Sigmoid colon (tissue), 7 donors: ENCODE results near the gene NCSTN. TPM values are rescaled to one million over a fixed set of nuclear protein-coding genes. Genes with fewer than 3 reads are reported as not detected.

ENCODE experiments used
- DNase-seq: peaks from one replicate; pipeline ENCODE4 v3.0.0-alpha.2; 2019
- H3K27ac ChIP-seq, 4 donors: fragments of 200-600 bp; sonication (generic); one replicate each; pipeline ENCODE4 v1.5.1; 2016 to 2019; ENCODE audit warnings: mild to moderate bottlenecking in 1 of 4
- H3K27me3 ChIP-seq, 3 donors: fragments of 200-600 bp; sonication (generic); one replicate each; pipeline ENCODE4 v1.5.1; 2019; ENCODE audit warnings: mild to moderate bottlenecking in 1 of 3
- H3K36me3 ChIP-seq, 4 donors: fragments of 200-600 bp; sonication (generic); one replicate each; pipeline ENCODE4 v1.5.1; 2016 to 2019
- H3K4me1 ChIP-seq, 4 donors: fragments of 200-600 bp; sonication (generic); one replicate each; pipeline ENCODE4 v1.5.1; 2017 to 2019
- H3K4me3 ChIP-seq, 4 donors: fragments of 200-600 bp; sonication (generic); one replicate each; pipeline ENCODE4 v1.5.1; 2017 to 2019; ENCODE audit warnings: mild to moderate bottlenecking in 2 of 4, moderate library complexity in 1 of 4
- H3K9me3 ChIP-seq, 4 donors: fragments of 200-600 bp in 3 of 4; sonication (generic) in 3 of 4; one replicate each; pipeline versions ENCODE4 v1.5.1 to v1.6.1; 2013 to 2019
- EP300 ChIP-seq, 4 donors: sonication (generic); formaldehyde crosslinking; IDR thresholded peaks; one replicate each; pipeline ENCODE4 v1.6.1; 2017; ENCODE audit warnings: antibody characterized with exemption in 4 of 4
- POLR2A ChIP-seq, 2 donors: fragments of 450-650 bp; IDR thresholded peaks; one replicate each; pipeline ENCODE4 v1.6.1; 2016; ENCODE audit warnings: antibody characterized with exemption in 2 of 2, mild to moderate bottlenecking in 2 of 2, moderate library complexity in 2 of 2
- POLR2AphosphoS5 ChIP-seq, 4 donors: sonication (generic); formaldehyde crosslinking; IDR thresholded peaks; one replicate each; pipeline ENCODE4 v1.6.1; 2017; ENCODE audit warnings: antibody characterized with exemption in 4 of 4
- WGBS, 2 donors: extraction: QIAGEN DNeasy Blood & Tissue Kit; methylation state at CpG; one replicate each; pipeline ENCODE4 v1.1.7; 2013; 5-methylcytosine and 5-hydroxymethylcytosine counted together
- intact Hi-C: fragments of 100-400 bp; cut with DNase I; formaldehyde crosslinking; loops from one replicate; pipeline ENCODE4 v1.15.1; 2023
- polyA plus RNA-seq, 3 donors: library from polyadenylated mRNA; stranded (reverse); fragments of 200-250 nt; gene quantifications; one replicate each; pipeline ENCODE4 v1.2.3, GENCODE V29; 2013
- total RNA-seq, 4 donors: library from RNA; depleted of rRNA; stranded (reverse); fragments of >200 nt; gene quantifications; one replicate each; pipeline ENCODE4 v1.1.0, GENCODE V29; 2016
- TF ChIP-seq, protein P1 (sequence below), 4 experiments: fragments of 450-650 bp in 3 of 4; fragments of 200-600 bp in 1 of 4; IDR thresholded peaks; one replicate each; pipeline ENCODE4 v1.5.1; 2016 to 2019; ENCODE audit warnings: antibody characterized with exemption in 4 of 4, mild to moderate bottlenecking in 3 of 4, moderate library complexity in 2 of 4
- donor health status: healthy with polysubstance abuse.
- donor health status: Bipolar disorder and iron deficiency.
- donor health status: healthy.

The NCSTN gene
- total and polyA plus RNA-seq, 7 donors: 12.0 to 55.6 (median 32.9) TPM

- WGBS, 2 donors: 95 to 96% methylated on average over 6 of the region's 6 CpGs
- peaks cover 0 to 34% (median 21%) of the 10 kb centered on the region in 4 donors for H3K4me1 ChIP-seq
- intact Hi-C loops: loop anchor here (5.0 kb wide), 3 partner anchors 57 to 248 kb away; partner anchors contain the start of genes IGSF8, PEA15 and VANGL2
Measured at GRCh38 chr1:160344936-160345335, 1.8 kb downstream of the NCSTN start.

GRCh38 chr1:160346463-160346862 is 3.3 kb downstream of the NCSTN start:
- intact Hi-C loops: no loop called here
- Histone ChIP-seq H3K27ac (no peak overlapping the region), H3K36me3 (peaks cover 15 to 60% (median 25%) of the 10 kb centered on the region in 4 donors), H3K27me3 (no peaks in the 10 kb centered on the region), H3K9me3 (no peaks in the 10 kb centered on the region), H3K4me1 (peaks cover 0 to 22% (median 14%) of the 10 kb centered on the region in 4 donors), H3K4me3 (no peak overlapping the region)
- TF ChIP-seq, protein P1, sequence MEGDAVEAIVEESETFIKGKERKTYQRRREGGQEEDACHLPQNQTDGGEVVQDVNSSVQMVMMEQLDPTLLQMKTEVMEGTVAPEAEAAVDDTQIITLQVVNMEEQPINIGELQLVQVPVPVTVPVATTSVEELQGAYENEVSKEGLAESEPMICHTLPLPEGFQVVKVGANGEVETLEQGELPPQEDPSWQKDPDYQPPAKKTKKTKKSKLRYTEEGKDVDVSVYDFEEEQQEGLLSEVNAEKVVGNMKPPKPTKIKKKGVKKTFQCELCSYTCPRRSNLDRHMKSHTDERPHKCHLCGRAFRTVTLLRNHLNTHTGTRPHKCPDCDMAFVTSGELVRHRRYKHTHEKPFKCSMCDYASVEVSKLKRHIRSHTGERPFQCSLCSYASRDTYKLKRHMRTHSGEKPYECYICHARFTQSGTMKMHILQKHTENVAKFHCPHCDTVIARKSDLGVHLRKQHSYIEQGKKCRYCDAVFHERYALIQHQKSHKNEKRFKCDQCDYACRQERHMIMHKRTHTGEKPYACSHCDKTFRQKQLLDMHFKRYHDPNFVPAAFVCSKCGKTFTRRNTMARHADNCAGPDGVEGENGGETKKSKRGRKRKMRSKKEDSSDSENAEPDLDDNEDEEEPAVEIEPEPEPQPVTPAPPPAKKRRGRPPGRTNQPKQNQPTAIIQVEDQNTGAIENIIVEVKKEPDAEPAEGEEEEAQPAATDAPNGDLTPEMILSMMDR (IDR thresholded peaks at IDR 0.05): no peak
- TF ChIP-seq POLR2A (IDR thresholded peaks at IDR 0.05) (no peak), POLR2AphosphoS5 (IDR thresholded peaks at IDR 0.05) (no peak), EP300 (IDR thresholded peaks at IDR 0.05) (no peak)
- WGBS, 2 donors: 80 to 92% methylated on average over 10 of the region's 10 CpGs
- no peak for DNase-seq

More at GRCh38 chr1:160344936-160345335, 1.8 kb downstream of the NCSTN start:
- TF ChIP-seq, protein P1 (IDR thresholded peaks at IDR 0.05): no peak
- TF ChIP-seq POLR2A (IDR thresholded peaks at IDR 0.05): no peak
- no peak for TF ChIP-seq POLR2AphosphoS5 (IDR thresholded peaks at IDR 0.05)
- TF ChIP-seq EP300 (IDR thresholded peaks at IDR 0.05): no peak
- H3K27ac ChIP-seq: no peak overlapping the region
- H3K9me3 ChIP-seq: no peaks in the 10 kb centered on the region
- H3K4me3 ChIP-seq: no peak overlapping the region
- DNase-seq: no peak
- H3K27me3 ChIP-seq: no peaks in the 10 kb centered on the region
- peaks cover 5 to 47% (median 11%) of the 10 kb centered on the region in 4 donors for H3K36me3 ChIP-seq

DNA sequence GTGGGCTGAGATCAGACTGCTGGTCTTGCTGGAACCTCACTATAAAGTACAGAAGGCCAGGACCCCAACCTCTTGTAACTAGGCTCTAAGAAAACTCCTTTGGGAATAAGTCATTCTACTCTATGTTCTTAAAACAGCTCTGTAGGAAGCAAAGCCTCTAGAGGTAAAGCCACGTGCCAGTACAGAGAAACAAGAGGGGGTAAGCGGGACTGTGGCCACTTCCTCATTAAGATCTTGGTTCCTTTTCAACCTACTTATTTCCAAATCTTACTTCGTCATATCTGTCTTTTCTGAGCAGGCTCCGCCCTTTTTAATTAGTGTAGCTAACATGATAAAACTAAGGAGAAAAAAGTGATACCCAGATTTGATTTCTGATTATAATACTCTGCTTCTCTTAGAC is 3.8 kb downstream of the NCSTN start:
- DNase-seq: no peak
- intact Hi-C loops: no loop called here
- Histone ChIP-seq H3K4me1 (peaks cover 0 to 17% (median 10%) of the 10 kb centered on the region in 4 donors), H3K9me3 (no peaks in the 10 kb centered on the region), H3K27me3 (no peaks in the 10 kb centered on the region), H3K27ac (no peak overlapping the region), H3K4me3 (no peak overlapping the region), H3K36me3 (peaks cover 15 to 65% (median 30%) of the 10 kb centered on the region in 4 donors)
- 55 to 67% methylated on average over 4 of the region's 4 CpGs for WGBS, 2 donors
- no peak for TF ChIP-seq EP300 (IDR thresholded peaks at IDR 0.05)
- TF ChIP-seq, protein P1 (IDR thresholded peaks at IDR 0.05): no peak
- TF ChIP-seq POLR2AphosphoS5 (IDR thresholded peaks at IDR 0.05): no peak
- TF ChIP-seq POLR2A (IDR thresholded peaks at IDR 0.05): no peak

GRCh38 chr1:160351629-160352028 is 8.4 kb downstream of the NCSTN start:
- Histone ChIP-seq H3K36me3 (peaks cover 62 to 98% (median 74%) of the 10 kb centered on the region in 4 donors), H3K9me3 (no peaks in the 10 kb centered on the region), H3K27ac (no peak overlapping the region), H3K27me3 (no peaks in the 10 kb centered on the region), H3K4me1 (no peaks in the 10 kb centered on the region), H3K4me3 (no peak overlapping the region)
- TF ChIP-seq POLR2AphosphoS5 (IDR thresholded peaks at IDR 0.05) (no peak), EP300 (IDR thresholded peaks at IDR 0.05) (no peak), POLR2A (IDR thresholded peaks at IDR 0.05) (no peak)
- TF ChIP-seq, protein P1 (IDR thresholded peaks at IDR 0.05): no peak
- intact Hi-C loops: no loop called here
- DNase-seq: no peak
- 81 to 90% methylated on average over 4 of the region's 4 CpGs for WGBS, 2 donors

- H3K4me1 ChIP-seq: no peaks in the 10 kb centered on the region
- H3K27ac ChIP-seq: no peak overlapping the region
- no peak overlapping the region for H3K4me3 ChIP-seq
- WGBS, 2 donors: 92% methylated on average over 8 of the region's 8 CpGs
- no peaks in the 10 kb centered on the region for H3K27me3 ChIP-seq
- no peaks in the 10 kb centered on the region for H3K9me3 ChIP-seq
- no peak for TF ChIP-seq POLR2AphosphoS5 (IDR thresholded peaks at IDR 0.05)
- TF ChIP-seq, protein P1 (IDR thresholded peaks at IDR 0.05): no peak
- no peak for TF ChIP-seq POLR2A (IDR thresholded peaks at IDR 0.05)
- TF ChIP-seq EP300 (IDR thresholded peaks at IDR 0.05): no peak
- intact Hi-C loops: no loop called here
- peaks cover 63 to 100% (median 82%) of the 10 kb centered on the region in 4 donors for H3K36me3 ChIP-seq
- DNase-seq: no peak
Measured at GRCh38 chr1:160352555-160352954, 9.4 kb downstream of the NCSTN start.
